Large intestine (tissue), 3 donors: Measurements from ENCODE around the gene TNFAIP8L3. TPM values are rescaled to one million over a fixed set of nuclear protein-coding genes. Genes with fewer than 3 reads are reported as not detected.

Experiments used
- DNase-seq, 2 donors: peaks; one replicate each; pipeline versions ENCODE4 v3.0.0 to v3.0.0-alpha.2; 2013
- H3K27ac ChIP-seq: one replicate; pipeline ENCODE4 v1.5.1; 2013; ENCODE audit warnings: low read length
- H3K27me3 ChIP-seq: 2 replicates; pipeline ENCODE4 v1.6.1; 2013; ENCODE audit warnings: low read length; ENCODE audit not compliant: control insufficient read depth, insufficient read depth
- H3K36me3 ChIP-seq: 2 replicates; pipeline ENCODE4 v1.6.1; 2013; ENCODE audit warnings: low read length; ENCODE audit not compliant: control insufficient read depth, insufficient read depth
- H3K4me1 ChIP-seq: one replicate; pipeline ENCODE4 v1.6.1; 2013; ENCODE audit warnings: low read length; ENCODE audit not compliant: control insufficient read depth, insufficient read depth
- H3K4me3 ChIP-seq: one replicate; pipeline ENCODE4 v1.5.1; 2013; ENCODE audit warnings: low read length
- H3K9me3 ChIP-seq: one replicate; pipeline ENCODE4 v1.6.1; 2013; ENCODE audit warnings: mild to moderate bottlenecking, low read depth, low read length, moderate library complexity; ENCODE audit not compliant: control insufficient read depth
- WGBS: methylation state at CpG from one replicate; pipeline ENCODE4 v1.1.5; 2013; ENCODE audit warnings: low lambda C conversion rate; ENCODE audit not compliant: insufficient coverage; 5-methylcytosine and 5-hydroxymethylcytosine counted together
- polyA plus RNA-seq: library from polyadenylated mRNA; unstranded; fragments of 120-200 nt; gene quantifications from one replicate; pipeline ENCODE4 v1.2.1, GENCODE V29; 2013

Gene TNFAIP8L3
- polyA plus RNA-seq, 1 donor: 3.8 TPM

- WGBS: 80% methylated on average over 1 of the region's 1 CpG
- Histone ChIP-seq H3K4me3 (no peak overlapping the region), H3K27ac (no peak overlapping the region), H3K27me3 (peaks cover 2% of the 10 kb centered on the region), H3K4me1 (no peaks in the 10 kb centered on the region), H3K9me3 (no peaks in the 10 kb centered on the region), H3K36me3 (no peaks in the 10 kb centered on the region)
- no peak for DNase-seq
Observed at GRCh38 chr15:51117270-51117669, 22.6 kb upstream of the TNFAIP8L3 start.

- H3K27ac ChIP-seq: no peak overlapping the region
- no peaks in the 10 kb centered on the region for H3K9me3 ChIP-seq
- WGBS: no CpG with 5 or more reads among the region's 5 CpGs
- peaks cover 8% of the 10 kb centered on the region for H3K27me3 ChIP-seq
- H3K4me1 ChIP-seq: no peaks in the 10 kb centered on the region
- DNase-seq: no peak
- no peaks in the 10 kb centered on the region for H3K36me3 ChIP-seq
- H3K4me3 ChIP-seq: no peak overlapping the region
Observed at GRCh38 chr15:51114437-51115119, 19.9 kb upstream of the TNFAIP8L3 start.

- Histone ChIP-seq H3K27ac (no peak overlapping the region), H3K4me1 (no peaks in the 10 kb centered on the region), H3K27me3 (peaks cover 5% of the 10 kb centered on the region), H3K4me3 (no peak overlapping the region), H3K9me3 (no peaks in the 10 kb centered on the region), H3K36me3 (no peaks in the 10 kb centered on the region)
- DNase-seq: no peak
- no CpG with 5 or more reads among the region's 1 CpG for WGBS
Observed at GRCh38 chr15:51112078-51112477, 17.4 kb upstream of the TNFAIP8L3 start.

GRCh38 chr15:51111061-51111460, 16.4 kb upstream of the TNFAIP8L3 start:
- H3K27me3 ChIP-seq: peaks cover 5% of the 10 kb centered on the region
- no peak overlapping the region for H3K4me3 ChIP-seq
- no peak for DNase-seq
- no peak overlapping the region for H3K27ac ChIP-seq
- no peaks in the 10 kb centered on the region for H3K36me3 ChIP-seq
- no CpG with 5 or more reads among the region's 2 CpGs for WGBS
- no peaks in the 10 kb centered on the region for H3K9me3 ChIP-seq
- no peaks in the 10 kb centered on the region for H3K4me1 ChIP-seq

GRCh38 chr15:51110171-51110570, 15.5 kb upstream of the TNFAIP8L3 start:
- H3K4me1 ChIP-seq: no peaks in the 10 kb centered on the region

GRCh38 chr15:51108933-51109550, 14.3 kb upstream of the TNFAIP8L3 start:
- no peak for DNase-seq
- peaks cover 15% of the 10 kb centered on the region for H3K27me3 ChIP-seq
- no peaks in the 10 kb centered on the region for H3K9me3 ChIP-seq
- no peak overlapping the region for H3K27ac ChIP-seq
- no peaks in the 10 kb centered on the region for H3K4me1 ChIP-seq
- H3K36me3 ChIP-seq: no peaks in the 10 kb centered on the region
- H3K4me3 ChIP-seq: no peak overlapping the region
- no CpG with 5 or more reads among the region's 3 CpGs for WGBS

More at GRCh38 chr15:51110171-51110570, 15.5 kb upstream of the TNFAIP8L3 start:
- Histone ChIP-seq H3K36me3 (no peaks in the 10 kb centered on the region), H3K4me3 (no peak overlapping the region), H3K9me3 (no peaks in the 10 kb centered on the region), H3K27me3 (peaks cover 5% of the 10 kb centered on the region), H3K27ac (no peak overlapping the region)
- DNase-seq: no peak
- no CpG with 5 or more reads among the region's 3 CpGs for WGBS

- Histone ChIP-seq H3K4me1 (no peaks in the 10 kb centered on the region), H3K36me3 (no peaks in the 10 kb centered on the region), H3K27me3 (peaks cover 21% of the 10 kb centered on the region), H3K9me3 (no peaks in the 10 kb centered on the region), H3K27ac (no peak overlapping the region), H3K4me3 (no peak overlapping the region)
- no CpG with 5 or more reads among the region's 3 CpGs for WGBS
- no peak for DNase-seq
Observed at GRCh38 chr15:51107612-51108011, 12.9 kb upstream of the TNFAIP8L3 start.

- no peak overlapping the region for H3K27ac ChIP-seq
- no peak for DNase-seq
- no peaks in the 10 kb centered on the region for H3K9me3 ChIP-seq
- H3K4me3 ChIP-seq: no peak overlapping the region
- peaks cover 23% of the 10 kb centered on the region for H3K27me3 ChIP-seq
- H3K36me3 ChIP-seq: no peaks in the 10 kb centered on the region
- H3K4me1 ChIP-seq: no peaks in the 10 kb centered on the region
Observed at GRCh38 chr15:51106481-51106880, 11.8 kb upstream of the TNFAIP8L3 start.

- Histone ChIP-seq H3K9me3 (no peaks in the 10 kb centered on the region), H3K27ac (no peak overlapping the region), H3K27me3 (peaks cover 28% of the 10 kb centered on the region), H3K36me3 (no peaks in the 10 kb centered on the region), H3K4me3 (no peak overlapping the region), H3K4me1 (no peaks in the 10 kb centered on the region)
- no peak for DNase-seq
- WGBS: no CpG with 5 or more reads among the region's 4 CpGs
Observed at GRCh38 chr15:51105430-51106016, 10.8 kb upstream of the TNFAIP8L3 start.

- DNase-seq: no peak
- no CpG with 5 or more reads among the region's 3 CpGs for WGBS
- no peaks in the 10 kb centered on the region for H3K4me1 ChIP-seq
- peaks cover 24% of the 10 kb centered on the region for H3K27me3 ChIP-seq
- H3K4me3 ChIP-seq: no peak overlapping the region
- H3K9me3 ChIP-seq: no peaks in the 10 kb centered on the region
- H3K27ac ChIP-seq: no peak overlapping the region
- no peaks in the 10 kb centered on the region for H3K36me3 ChIP-seq
Observed at GRCh38 chr15:51104512-51104911, 9.8 kb upstream of the TNFAIP8L3 start.
